Measurements from ENCODE around the gene MNAT1.
A peak's percentile ranks its signal among the peaks of the same experiment; 100 is the strongest.
"Not testable (repeated sequence)": the region's sequence is repeated elsewhere in the genome, so short reads cannot be mapped to it uniquely, and the experiment has no call there.

The MNAT1 gene

GRCh38 chr14:60862283-60862682 lies 127.7 kb downstream of the MNAT1 start:
- H3K4me3 Mint-ChIP-seq: no peak overlapping the region

GRCh38 chr14:60863249-60863648 lies 128.7 kb downstream of the MNAT1 start:
- Mint-ChIP-seq H3K4me3 (no peak overlapping the region), H3K4me1 (ENCODE audit: low read depth) (peaks cover 22% of the 10 kb centered on the region), H3K27ac (no peak overlapping the region), H3K36me3 (ENCODE audit: low read depth) (no peaks in the 10 kb centered on the region), H3K9me3 (no peaks in the 10 kb centered on the region), H3K27me3 (no peaks in the 10 kb centered on the region)

More at GRCh38 chr14:60862283-60862682, 127.7 kb downstream of the MNAT1 start:
- H3K9me3 Mint-ChIP-seq: peaks cover under 1% of the 10 kb centered on the region
- H3K4me1 Mint-ChIP-seq (ENCODE audit: low read depth): peaks cover 13% of the 10 kb centered on the region
- peaks cover 6% of the 10 kb centered on the region for H3K36me3 Mint-ChIP-seq (ENCODE audit: low read depth)
- H3K27me3 Mint-ChIP-seq: no peaks in the 10 kb centered on the region
- no peak overlapping the region for H3K27ac Mint-ChIP-seq

- Mint-ChIP-seq H3K27ac (no peak overlapping the region), H3K9me3 (no peaks in the 10 kb centered on the region), H3K36me3 (ENCODE audit: low read depth) (no peaks in the 10 kb centered on the region), H3K27me3 (no peaks in the 10 kb centered on the region), H3K4me3 (no peak overlapping the region), H3K4me1 (ENCODE audit: low read depth) (peaks cover 25% of the 10 kb centered on the region)
Measured at GRCh38 chr14:60865378-60866127, 131.0 kb downstream of the MNAT1 start.

- Mint-ChIP-seq H3K4me1 (ENCODE audit: low read depth) (peaks cover 25% of the 10 kb centered on the region), H3K27ac (peak overlapping the region; percentile 4), H3K4me3 (no peak overlapping the region), H3K9me3 (no peaks in the 10 kb centered on the region), H3K36me3 (ENCODE audit: low read depth) (peaks cover 4% of the 10 kb centered on the region), H3K27me3 (no peaks in the 10 kb centered on the region)
Measured at GRCh38 chr14:60867503-60868172, 133.1 kb downstream of the MNAT1 start.

GRCh38 chr14:60878121-60878520 lies 143.6 kb downstream of the MNAT1 start:
- peaks cover 10% of the 10 kb centered on the region for H3K4me1 Mint-ChIP-seq (ENCODE audit: low read depth)
- peaks cover 27% of the 10 kb centered on the region for H3K36me3 Mint-ChIP-seq (ENCODE audit: low read depth)
- no peaks in the 10 kb centered on the region for H3K27me3 Mint-ChIP-seq
- H3K4me3 Mint-ChIP-seq: no peak overlapping the region
- peak overlapping the region; percentile 31 for H3K27ac Mint-ChIP-seq
- peaks cover 12% of the 10 kb centered on the region for H3K9me3 Mint-ChIP-seq

- Mint-ChIP-seq H3K27me3 (no peaks in the 10 kb centered on the region), H3K4me1 (ENCODE audit: low read depth) (peaks cover 10% of the 10 kb centered on the region), H3K36me3 (ENCODE audit: low read depth) (peaks cover 31% of the 10 kb centered on the region), H3K4me3 (no peak overlapping the region), H3K9me3 (peaks cover 14% of the 10 kb centered on the region), H3K27ac (peak overlapping the region; percentile 31)
Measured at GRCh38 chr14:60878536-60878935, 144.0 kb downstream of the MNAT1 start.

- Mint-ChIP-seq H3K4me1 (ENCODE audit: low read depth) (peaks cover 10% of the 10 kb centered on the region), H3K9me3 (peaks cover 34% of the 10 kb centered on the region), H3K27me3 (no peaks in the 10 kb centered on the region), H3K27ac (no peak overlapping the region), H3K4me3 (no peak overlapping the region), H3K36me3 (ENCODE audit: low read depth) (peaks cover 66% of the 10 kb centered on the region)
Measured at GRCh38 chr14:60882219-60882618, 147.7 kb downstream of the MNAT1 start.

GRCh38 chr14:60884134-60884533 lies 149.6 kb downstream of the MNAT1 start:
- peaks cover 66% of the 10 kb centered on the region for H3K36me3 Mint-ChIP-seq (ENCODE audit: low read depth)
- H3K27ac Mint-ChIP-seq: no peak overlapping the region
- H3K27me3 Mint-ChIP-seq: no peaks in the 10 kb centered on the region

GRCh38 chr14:60890636-60891035 lies 156.1 kb downstream of the MNAT1 start:
- not testable (repeated sequence) for H3K27me3 Mint-ChIP-seq, H3K4me3 Mint-ChIP-seq, H3K9me3 Mint-ChIP-seq, H3K27ac Mint-ChIP-seq
- H3K4me1 Mint-ChIP-seq (ENCODE audit: low read depth): peaks cover 16% of the 10 kb centered on the region
- peaks cover 20% of the 10 kb centered on the region for H3K36me3 Mint-ChIP-seq (ENCODE audit: low read depth)

More at GRCh38 chr14:60884134-60884533, 149.6 kb downstream of the MNAT1 start:
- Mint-ChIP-seq H3K4me1 (ENCODE audit: low read depth) (peaks cover 1% of the 10 kb centered on the region), H3K9me3 (peaks cover 34% of the 10 kb centered on the region), H3K4me3 (no peak overlapping the region)

GRCh38 chr14:60893911-60894310 lies 159.3 kb downstream of the MNAT1 start:
- Mint-ChIP-seq H3K36me3 (ENCODE audit: low read depth) (peaks cover 11% of the 10 kb centered on the region), H3K4me1 (ENCODE audit: low read depth) (peaks cover 16% of the 10 kb centered on the region), H3K9me3 (no peaks in the 10 kb centered on the region), H3K27ac (peak overlapping the region; percentile 59), H3K4me3 (no peak overlapping the region), H3K27me3 (no peaks in the 10 kb centered on the region)

GRCh38 chr14:60904381-60904780 lies 169.8 kb downstream of the MNAT1 start:
- Mint-ChIP-seq H3K36me3 (ENCODE audit: low read depth) (peaks cover 7% of the 10 kb centered on the region), H3K27ac (no peak overlapping the region), H3K4me1 (ENCODE audit: low read depth) (no peaks in the 10 kb centered on the region), H3K9me3 (peaks cover 5% of the 10 kb centered on the region), H3K27me3 (no peaks in the 10 kb centered on the region), H3K4me3 (no peak overlapping the region)

GRCh38 chr14:60905923-60906322 lies 171.4 kb downstream of the MNAT1 start:
- Mint-ChIP-seq H3K9me3 (peaks cover 5% of the 10 kb centered on the region), H3K4me1 (ENCODE audit: low read depth) (no peaks in the 10 kb centered on the region), H3K27me3 (no peaks in the 10 kb centered on the region), H3K4me3 (no peak overlapping the region), H3K36me3 (ENCODE audit: low read depth) (peaks cover 7% of the 10 kb centered on the region), H3K27ac (peak overlapping the region; percentile 14)

- no peak overlapping the region for H3K27ac Mint-ChIP-seq
- H3K4me1 Mint-ChIP-seq (ENCODE audit: low read depth): no peaks in the 10 kb centered on the region
- no peak overlapping the region for H3K4me3 Mint-ChIP-seq
- H3K27me3 Mint-ChIP-seq: no peaks in the 10 kb centered on the region
- H3K36me3 Mint-ChIP-seq (ENCODE audit: low read depth): peaks cover 18% of the 10 kb centered on the region
- H3K9me3 Mint-ChIP-seq: no peaks in the 10 kb centered on the region
Measured at GRCh38 chr14:60915781-60916180, 181.2 kb downstream of the MNAT1 start.

- H3K4me3 Mint-ChIP-seq: no peak overlapping the region
- H3K4me1 Mint-ChIP-seq (ENCODE audit: low read depth): no peaks in the 10 kb centered on the region
- H3K9me3 Mint-ChIP-seq: no peaks in the 10 kb centered on the region
- H3K36me3 Mint-ChIP-seq (ENCODE audit: low read depth): peaks cover 16% of the 10 kb centered on the region
- H3K27ac Mint-ChIP-seq: no peak overlapping the region
- H3K27me3 Mint-ChIP-seq: no peaks in the 10 kb centered on the region
Measured at GRCh38 chr14:60922050-60922449, 187.5 kb downstream of the MNAT1 start.

GRCh38 chr14:60925286-60925685 lies 190.7 kb downstream of the MNAT1 start:
- peaks cover 6% of the 10 kb centered on the region for H3K36me3 Mint-ChIP-seq (ENCODE audit: low read depth)
- H3K9me3 Mint-ChIP-seq: no peaks in the 10 kb centered on the region
- no peak overlapping the region for H3K27ac Mint-ChIP-seq
- no peak overlapping the region for H3K4me3 Mint-ChIP-seq
- H3K27me3 Mint-ChIP-seq: no peaks in the 10 kb centered on the region
- H3K4me1 Mint-ChIP-seq (ENCODE audit: low read depth): no peaks in the 10 kb centered on the region

All from stimulated activated naive CD8-positive, alpha-beta T cell treated with anti-CD3 and anti-CD28 coated beads, Interleukin-15, Interleukin-2, amounts not matched to agents 100 ng/mL and 50 ng/mL, for 24 hours (primary cell).